Measurements from ENCODE around the gene CPEB3.

- TF ChIP-seq CTCF (IDR thresholded peaks at IDR 0.05) (no peak), POLR2A (IDR thresholded peaks at IDR 0.05) (no peak), EP300 (IDR thresholded peaks at IDR 0.05) (no peak), POLR2AphosphoS5 (IDR thresholded peaks at IDR 0.05) (no peak)
These were observed 140.1 kb downstream of the CPEB3 start for GRCh38 chr10:92150823-92151222.

Measured in stomach (tissue), 4 donors.